ENCODE results near the gene DNAJC2.

The DNAJC2 gene

GRCh38 chr7:103344453-103345149 is at the start of gene DNAJC2:
TSS of gene DNAJC2 (minus strand) at chr7:103344767. CDS start at chr7:103344622, 145 bp downstream.
- peak; percentile 70 for DNase-seq (ENCODE audit: low read depth)

GRCh38 chr7:103391976-103392375 is 47.4 kb upstream of the DNAJC2 start:
- DNase-seq (ENCODE audit: low read depth) = no peak

- DNase-seq (ENCODE audit: low read depth) = no peak
Measured at GRCh38 chr7:103391150-103391549, 46.6 kb upstream of the DNAJC2 start.

GRCh38 chr7:103389263-103389662 is 44.7 kb upstream of the DNAJC2 start:
- DNase-seq (ENCODE audit: low read depth) = no peak

GRCh38 chr7:103388469-103389140 is 44.0 kb upstream of the DNAJC2 start:
- DNase-seq (ENCODE audit: low read depth) = no peak

- no peak for DNase-seq (ENCODE audit: low read depth)
Measured at GRCh38 chr7:103387242-103387641, 42.7 kb upstream of the DNAJC2 start.

- DNase-seq (ENCODE audit: low read depth) = no peak
Measured at GRCh38 chr7:103382032-103382402, 37.5 kb upstream of the DNAJC2 start.

GRCh38 chr7:103381280-103382031 is 36.9 kb upstream of the DNAJC2 start:
- DNase-seq (ENCODE audit: low read depth) = no peak

- DNase-seq (ENCODE audit: low read depth) = no peak
Measured at GRCh38 chr7:103380395-103381191, 36.0 kb upstream of the DNAJC2 start.

GRCh38 chr7:103379270-103379975 is 34.9 kb upstream of the DNAJC2 start:
- no peak for DNase-seq (ENCODE audit: low read depth)

GRCh38 chr7:103373866-103374643 is 29.5 kb upstream of the DNAJC2 start:
- DNase-seq (ENCODE audit: low read depth) = no peak

GRCh38 chr7:103369432-103369831 is 24.9 kb upstream of the DNAJC2 start:
- no peak for DNase-seq (ENCODE audit: low read depth)

- no peak for DNase-seq (ENCODE audit: low read depth)
Measured at GRCh38 chr7:103349805-103350204, 5.2 kb upstream of the DNAJC2 start.

GRCh38 chr7:103348959-103349358 is 4.4 kb upstream of the DNAJC2 start:
- no peak for DNase-seq (ENCODE audit: low read depth)

GRCh38 chr7:103348452-103348851 is 3.9 kb upstream of the DNAJC2 start:
- no peak for DNase-seq (ENCODE audit: low read depth)

GRCh38 chr7:103347507-103348267 is 3.1 kb upstream of the DNAJC2 start, which contains the start of gene PSMC2:
TSS of gene PSMC2 (plus strand) at chr7:103347643. CDS start at chr7:103347712, 69 bp downstream.
- DNase-seq (ENCODE audit: low read depth) = peak; percentile 62

GRCh38 chr7:103346396-103346795 is 1.8 kb upstream of the DNAJC2 start:
- no peak for DNase-seq (ENCODE audit: low read depth)

- DNase-seq (ENCODE audit: low read depth) = peak; percentile 4
Measured at GRCh38 chr7:103343758-103344452, 662 bp downstream of the DNAJC2 start.

GRCh38 chr7:103343332-103343731 is 1.2 kb downstream of the DNAJC2 start:
- DNase-seq (ENCODE audit: low read depth) = no peak

Data from stimulated activated CD8-positive, alpha-beta memory T cell treated with anti-CD3 and anti-CD28 coated beads, Interleukin-7, amount 100 ng/mL, for 24 hours (primary cell).